ENCODE data around the gene RBM15.
A peak's percentile ranks its signal among the peaks of the same experiment; 100 is the strongest.

The RBM15 gene, protein sequence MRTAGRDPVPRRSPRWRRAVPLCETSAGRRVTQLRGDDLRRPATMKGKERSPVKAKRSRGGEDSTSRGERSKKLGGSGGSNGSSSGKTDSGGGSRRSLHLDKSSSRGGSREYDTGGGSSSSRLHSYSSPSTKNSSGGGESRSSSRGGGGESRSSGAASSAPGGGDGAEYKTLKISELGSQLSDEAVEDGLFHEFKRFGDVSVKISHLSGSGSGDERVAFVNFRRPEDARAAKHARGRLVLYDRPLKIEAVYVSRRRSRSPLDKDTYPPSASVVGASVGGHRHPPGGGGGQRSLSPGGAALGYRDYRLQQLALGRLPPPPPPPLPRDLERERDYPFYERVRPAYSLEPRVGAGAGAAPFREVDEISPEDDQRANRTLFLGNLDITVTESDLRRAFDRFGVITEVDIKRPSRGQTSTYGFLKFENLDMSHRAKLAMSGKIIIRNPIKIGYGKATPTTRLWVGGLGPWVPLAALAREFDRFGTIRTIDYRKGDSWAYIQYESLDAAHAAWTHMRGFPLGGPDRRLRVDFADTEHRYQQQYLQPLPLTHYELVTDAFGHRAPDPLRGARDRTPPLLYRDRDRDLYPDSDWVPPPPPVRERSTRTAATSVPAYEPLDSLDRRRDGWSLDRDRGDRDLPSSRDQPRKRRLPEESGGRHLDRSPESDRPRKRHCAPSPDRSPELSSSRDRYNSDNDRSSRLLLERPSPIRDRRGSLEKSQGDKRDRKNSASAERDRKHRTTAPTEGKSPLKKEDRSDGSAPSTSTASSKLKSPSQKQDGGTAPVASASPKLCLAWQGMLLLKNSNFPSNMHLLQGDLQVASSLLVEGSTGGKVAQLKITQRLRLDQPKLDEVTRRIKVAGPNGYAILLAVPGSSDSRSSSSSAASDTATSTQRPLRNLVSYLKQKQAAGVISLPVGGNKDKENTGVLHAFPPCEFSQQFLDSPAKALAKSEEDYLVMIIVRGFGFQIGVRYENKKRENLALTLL

GRCh38 chr1:110338886-110339406, at the start of gene RBM15:
RBM15 (plus strand) TSS chr1:110339377; CDS start chr1:110339406, 29 bp downstream.
- TF ChIP-seq CTCF (IDR thresholded peaks at IDR 0.05): no peak
- Histone ChIP-seq H3K27ac (peak within 1 kb of the TSS; percentile 95 to 97), H3K4me3 (peak within 1 kb of the TSS; percentile 92)
- peak; percentile 100 for DNase-seq (ENCODE audit: low spot score)

- H3K4me3 ChIP-seq: no peak overlapping the region
- no peak for TF ChIP-seq CTCF (IDR thresholded peaks at IDR 0.05)
- no peak overlapping the region for H3K27ac ChIP-seq
- no peak for DNase-seq (ENCODE audit: low spot score)
Observed at GRCh38 chr1:110291241-110292030, 47.7 kb upstream of the RBM15 start.

- Histone ChIP-seq H3K27ac (no peak overlapping the region), H3K4me3 (no peak overlapping the region)
- peak; percentile 33 for DNase-seq (ENCODE audit: low spot score)
- no peak for TF ChIP-seq CTCF (IDR thresholded peaks at IDR 0.05)
Observed at GRCh38 chr1:110292031-110292741, 47.0 kb upstream of the RBM15 start.

DNA sequence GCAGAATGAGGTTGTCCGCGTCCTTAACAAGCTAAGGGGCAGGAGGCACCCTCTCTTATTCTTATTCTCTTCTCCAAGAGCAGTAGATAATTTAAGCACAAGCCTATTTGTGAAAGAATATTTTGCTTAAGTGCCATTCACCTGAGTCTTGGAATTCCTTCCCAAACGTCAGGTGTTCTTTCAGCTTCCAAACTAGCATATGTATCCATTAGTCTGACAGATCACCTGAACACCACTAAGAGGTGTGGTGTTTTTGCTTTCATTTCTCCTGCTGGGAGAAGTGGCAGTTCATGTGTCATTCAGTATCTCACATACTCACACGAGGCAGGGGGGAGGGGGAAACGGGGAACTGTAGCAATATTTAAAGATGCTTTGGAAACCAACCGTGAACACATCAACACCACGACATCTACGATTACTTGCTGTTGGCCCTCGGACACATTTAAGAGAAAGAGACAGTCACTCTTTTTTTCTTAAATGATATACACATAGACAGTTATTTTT, 45.5 kb upstream of the RBM15 start:
- H3K27ac ChIP-seq: no peak overlapping the region
- no peak for TF ChIP-seq CTCF (IDR thresholded peaks at IDR 0.05)
- DNase-seq (ENCODE audit: low spot score): no peak
- H3K4me3 ChIP-seq: no peak overlapping the region

DNA sequence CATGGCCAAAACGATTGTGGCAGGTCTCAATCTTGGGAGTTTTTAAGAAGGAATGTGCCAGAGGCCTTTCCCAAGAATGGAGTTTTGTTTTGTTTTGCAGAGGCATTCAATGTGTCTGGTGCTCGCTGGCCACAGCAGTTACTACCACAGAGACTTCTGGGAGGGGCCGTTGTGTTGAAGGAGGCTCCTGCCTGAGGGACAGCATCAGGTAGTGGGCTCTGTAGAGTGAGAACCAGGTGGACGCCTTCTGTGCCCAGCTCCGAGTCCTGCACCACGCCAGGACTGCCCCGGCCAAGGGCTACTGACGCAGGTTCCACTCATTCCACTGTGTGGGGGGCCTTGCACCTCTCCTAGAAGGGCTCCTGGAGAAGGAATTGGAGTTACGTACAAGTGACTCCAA, 44.9 kb upstream of the RBM15 start:
- no peak for TF ChIP-seq CTCF (IDR thresholded peaks at IDR 0.05)
- no peak for DNase-seq (ENCODE audit: low spot score)
- Histone ChIP-seq H3K4me3 (no peak overlapping the region), H3K27ac (no peak overlapping the region)

- Histone ChIP-seq H3K27ac (no peak overlapping the region), H3K4me3 (no peak overlapping the region)
- DNase-seq (ENCODE audit: low spot score): no peak
- TF ChIP-seq CTCF (IDR thresholded peaks at IDR 0.05): no peak
Observed at GRCh38 chr1:110298991-110299390, 40.2 kb upstream of the RBM15 start.
